Keratinocyte (primary cell): ENCODE data around the gene CNGA2. TPM values are rescaled to one million over a fixed set of nuclear protein-coding genes. Genes with fewer than 3 reads are reported as not detected.

Source experiments
- DNase-seq: peaks from one replicate; pipeline ENCODE4 v3.0.0-alpha.2; 2011; ENCODE audit warnings: low read depth, missing footprints, low spot score
- FAIRE-seq: peaks from 2 replicates; lab custom pipeline; 2011; peaks lifted over from hg19 to GRCh38; lab: Jason Lieb, UNC
- H2AFZ ChIP-seq: 2 replicates; pipeline ENCODE4 v1.6.0; 2012; ENCODE audit warnings: low read length, control low read depth, inconsistent platforms; ENCODE audit not compliant: control insufficient read depth
- H3K27ac ChIP-seq: 2 replicates; pipeline ENCODE4 v1.5.1; 2011; ENCODE audit warnings: low read length; ENCODE audit not compliant: control insufficient read depth, insufficient read depth
- H3K27me3 ChIP-seq: 3 replicates; pipeline ENCODE4 v1.6.0; 2011; ENCODE audit warnings: low read length; ENCODE audit not compliant: control insufficient read depth, insufficient read depth; ENCODE audit errors: extremely low read depth
- H3K36me3 ChIP-seq, 2 experiments: 2 replicates in 1 of 2; 3 replicates in 1 of 2; pipeline ENCODE4 v1.5.1; 2011; ENCODE audit warnings: low read length in 2 of 2, mild to moderate bottlenecking in 1 of 2; ENCODE audit not compliant: control insufficient read depth in 2 of 2, insufficient read depth in 2 of 2; ENCODE audit errors: extremely low read depth in 1 of 2
- H3K4me1 ChIP-seq: 3 replicates; pipeline ENCODE4 v1.5.1; 2011; ENCODE audit warnings: low read length; ENCODE audit not compliant: control insufficient read depth, insufficient read depth; ENCODE audit errors: extremely low read depth
- H3K4me2 ChIP-seq: 3 replicates; pipeline ENCODE4 v1.6.0; 2011; ENCODE audit warnings: low read depth, low read length; ENCODE audit not compliant: control insufficient read depth, insufficient read depth; ENCODE audit errors: extremely low read depth
- H3K4me3 ChIP-seq, 3 experiments: fragments of 200-600 bp in 1 of 3; sonication (generic) in 1 of 3; 2 replicates in 2 of 3; 3 replicates in 1 of 3; pipeline ENCODE4 v1.5.1; 2011 to 2016; ENCODE audit warnings: low read length in 3 of 3, mild to moderate bottlenecking in 3 of 3, control low read depth in 2 of 3, inconsistent platforms in 1 of 3, low read depth in 1 of 3, mixed read lengths in 1 of 3, mixed run types in 1 of 3, moderate library complexity in 1 of 3; ENCODE audit not compliant: control insufficient read depth in 2 of 3, insufficient read depth in 2 of 3; ENCODE audit errors: extremely low read depth in 1 of 3
- H3K79me2 ChIP-seq: 2 replicates; pipeline ENCODE4 v1.6.0; 2012; ENCODE audit warnings: low read length; ENCODE audit not compliant: control insufficient read depth, insufficient read depth
- H3K9ac ChIP-seq: 3 replicates; pipeline ENCODE4 v1.6.0; 2011; ENCODE audit warnings: low read length; ENCODE audit not compliant: control insufficient read depth, insufficient read depth; ENCODE audit errors: extremely low read depth
- H3K9me1 ChIP-seq: 3 replicates; pipeline ENCODE4 v1.6.0; 2011; ENCODE audit warnings: low read length; ENCODE audit not compliant: control insufficient read depth, insufficient read depth; ENCODE audit errors: extremely low read depth
- H3K9me3 ChIP-seq: 2 replicates; pipeline ENCODE4 v1.5.1; 2012; ENCODE audit warnings: low read depth, low read length; ENCODE audit not compliant: control insufficient read depth
- H4K20me1 ChIP-seq: 3 replicates; pipeline ENCODE4 v1.6.0; 2011; ENCODE audit warnings: low read length; ENCODE audit not compliant: control insufficient read depth, insufficient read depth; ENCODE audit errors: extremely low read depth
- EZH2 ChIP-seq: IDR thresholded peaks from one replicate; pipeline ENCODE4 v1.6.1; 2012; ENCODE audit warnings: inconsistent platforms, mild to moderate bottlenecking, low read length, moderate library complexity
- dilution Hi-C: fragments of 300-500 bp; cut with MboI; formaldehyde crosslinking; loops from one replicate; pipeline ENCODE4 v1.7.0; 2020; ENCODE audit warnings: low sequenced_read_pairs; ENCODE audit not compliant: extremely low pct_ligation_motif_present
- polyA plus RNA-seq, 5 experiments: library from polyadenylated mRNA; depleted of rRNA in 3 of 5; stranded (reverse) in 3 of 5; stranded (forward) in 1 of 5; unstranded in 1 of 5; fragments of >200 nt; gene quantifications; 1 replicate in 1 of 5; 2 replicates in 3 of 5; 3 replicates in 1 of 5; pipeline versions ENCODE4 v1.2.1 to v1.2.3, GENCODE V29; 2011 to 2012; ENCODE audit warnings: missing spikeins in 2 of 5, low read depth in 1 of 5, low replicate concordance in 1 of 5
- TF ChIP-seq, protein P1 (sequence below), 3 experiments: IDR thresholded peaks in 1 of 3; conservative IDR thresholded peaks in 1 of 3; optimal IDR thresholded peaks in 1 of 3; 2 replicates in 2 of 3; 3 replicates in 1 of 3; pipeline versions ENCODE3 to v1.5.1; 2011; ENCODE audit warnings: low read length in 3 of 3, mild to moderate bottlenecking in 3 of 3, moderate library complexity in 2 of 3, control low read depth in 1 of 3, inconsistent platforms in 1 of 3; ENCODE audit not compliant: insufficient read depth in 2 of 3; ENCODE audit errors: extremely low read depth in 1 of 3

The CNGA2 gene
- polyA plus RNA-seq, 1 donor (not counting 4 experiments of a cell fraction or from before 2014, with no cell fraction given), result not detected

DNA sequence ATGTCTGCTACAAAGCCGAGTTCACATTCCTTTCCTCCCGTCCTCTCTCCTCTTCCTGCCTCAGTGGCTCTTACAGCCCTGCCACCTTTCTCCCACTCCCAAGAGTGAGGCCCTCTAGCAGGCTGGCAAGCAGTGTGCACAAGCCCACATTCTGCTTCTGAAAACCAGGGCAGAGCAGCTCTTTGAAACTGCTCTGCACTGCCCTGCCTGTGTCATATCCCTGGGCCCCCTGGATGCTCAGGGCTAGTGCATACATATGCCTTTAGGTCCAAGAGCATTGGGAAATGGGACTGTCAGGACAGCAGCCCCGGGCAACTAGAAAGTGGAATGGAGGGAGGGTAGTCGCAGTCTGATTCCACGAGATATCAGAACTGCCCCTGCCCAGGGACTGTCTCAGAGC lies 42.4 kb downstream of the CNGA2 start:
- no peaks in the 10 kb centered on the region for H4K20me1 ChIP-seq
- no peak overlapping the region for H3K9ac ChIP-seq
- no peak overlapping the region for H2AFZ ChIP-seq
- dilution Hi-C loops, result no loop called here
- no peak overlapping the region for H3K4me3 ChIP-seq
- H3K27me3 ChIP-seq, result no peaks in the 10 kb centered on the region
- no peaks in the 10 kb centered on the region for H3K79me2 ChIP-seq
- H3K9me1 ChIP-seq, result no peaks in the 10 kb centered on the region
- H3K27ac ChIP-seq, result no peak overlapping the region
- no peaks in the 10 kb centered on the region for H3K36me3 ChIP-seq
- no peak for TF ChIP-seq EZH2
- TF ChIP-seq, protein P1, sequence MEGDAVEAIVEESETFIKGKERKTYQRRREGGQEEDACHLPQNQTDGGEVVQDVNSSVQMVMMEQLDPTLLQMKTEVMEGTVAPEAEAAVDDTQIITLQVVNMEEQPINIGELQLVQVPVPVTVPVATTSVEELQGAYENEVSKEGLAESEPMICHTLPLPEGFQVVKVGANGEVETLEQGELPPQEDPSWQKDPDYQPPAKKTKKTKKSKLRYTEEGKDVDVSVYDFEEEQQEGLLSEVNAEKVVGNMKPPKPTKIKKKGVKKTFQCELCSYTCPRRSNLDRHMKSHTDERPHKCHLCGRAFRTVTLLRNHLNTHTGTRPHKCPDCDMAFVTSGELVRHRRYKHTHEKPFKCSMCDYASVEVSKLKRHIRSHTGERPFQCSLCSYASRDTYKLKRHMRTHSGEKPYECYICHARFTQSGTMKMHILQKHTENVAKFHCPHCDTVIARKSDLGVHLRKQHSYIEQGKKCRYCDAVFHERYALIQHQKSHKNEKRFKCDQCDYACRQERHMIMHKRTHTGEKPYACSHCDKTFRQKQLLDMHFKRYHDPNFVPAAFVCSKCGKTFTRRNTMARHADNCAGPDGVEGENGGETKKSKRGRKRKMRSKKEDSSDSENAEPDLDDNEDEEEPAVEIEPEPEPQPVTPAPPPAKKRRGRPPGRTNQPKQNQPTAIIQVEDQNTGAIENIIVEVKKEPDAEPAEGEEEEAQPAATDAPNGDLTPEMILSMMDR (optimal IDR thresholded peaks at IDR 0.05 in 1 of 3, IDR thresholded peaks at IDR 0.05 in 1 of 3, conservative IDR thresholded peaks at IDR 0.05 in 1 of 3; ENCODE audit: extremely low read depth in 1 of 3, insufficient read depth in 2 of 3, low read length in 3 of 3), result no peak
- FAIRE-seq (no peak), DNase-seq (no peak)
- no peaks in the 10 kb centered on the region for H3K4me1 ChIP-seq
- H3K9me3 ChIP-seq, result no peaks in the 10 kb centered on the region
- no peak overlapping the region for H3K4me2 ChIP-seq

- TF ChIP-seq, protein P1 (optimal IDR thresholded peaks at IDR 0.05 in 1 of 3, IDR thresholded peaks at IDR 0.05 in 1 of 3, conservative IDR thresholded peaks at IDR 0.05 in 1 of 3; ENCODE audit: extremely low read depth in 1 of 3, insufficient read depth in 2 of 3, low read length in 3 of 3), result no peak
- TF ChIP-seq EZH2, result no peak
- DNase-seq, result no peak
- Histone ChIP-seq H3K4me3 (no peak overlapping the region), H3K4me1 (no peaks in the 10 kb centered on the region), H4K20me1 (no peaks in the 10 kb centered on the region), H3K27ac (no peak overlapping the region), H3K4me2 (no peak overlapping the region), H3K9me1 (no peaks in the 10 kb centered on the region), H2AFZ (no peak overlapping the region), H3K79me2 (no peaks in the 10 kb centered on the region), H3K27me3 (no peaks in the 10 kb centered on the region), H3K9me3 (no peaks in the 10 kb centered on the region), H3K9ac (no peak overlapping the region), H3K36me3 (no peaks in the 10 kb centered on the region)
- no peak for FAIRE-seq
- dilution Hi-C loops, result no loop called here
Measured at GRCh38 chrX:151779258-151779657, 44.7 kb downstream of the CNGA2 start.
